Endodermal cell (in vitro differentiated cells): ENCODE data around the gene NPM3. TPM values are rescaled to one million over a fixed set of nuclear protein-coding genes. Genes with fewer than 3 reads are reported as not detected.
A peak's percentile ranks its signal among the peaks of the same experiment; 100 is the strongest.

Source experiments
- DNase-seq: peaks from one replicate; pipeline ENCODE4 v3.0.0-alpha.2; 2017
- H3K27ac ChIP-seq: 2 replicates; pipeline ENCODE4 v1.5.1; 2013; ENCODE audit warnings: mild to moderate bottlenecking, low read depth, low read length, moderate library complexity
- H3K27me3 ChIP-seq: 2 replicates; pipeline ENCODE4 v1.6.1; 2013; ENCODE audit warnings: mild to moderate bottlenecking, low read length, moderate library complexity; ENCODE audit not compliant: insufficient read depth, control insufficient read depth, poor library complexity, severe bottlenecking
- H3K36me3 ChIP-seq: 2 replicates; pipeline ENCODE4 v1.7.0; 2013; ENCODE audit warnings: mild to moderate bottlenecking, low read length, moderate library complexity; ENCODE audit not compliant: control insufficient read depth, insufficient read depth
- H3K4me1 ChIP-seq: one replicate; pipeline ENCODE4 v1.7.0; 2013; ENCODE audit warnings: low read length; ENCODE audit not compliant: control insufficient read depth, insufficient read depth
- H3K4me3 ChIP-seq: 2 replicates; pipeline ENCODE4 v1.5.1; 2013; ENCODE audit warnings: mild to moderate bottlenecking, low read length, moderate library complexity
- H3K9ac ChIP-seq: 2 replicates; pipeline ENCODE4 v1.6.1; 2013; ENCODE audit warnings: mild to moderate bottlenecking, low read length, moderate library complexity; ENCODE audit not compliant: poor library complexity, severe bottlenecking; ENCODE audit errors: extremely low read depth
- H3K9me3 ChIP-seq: 2 replicates; pipeline ENCODE4 v1.6.1; 2013; ENCODE audit warnings: mild to moderate bottlenecking, low read length, moderate library complexity; ENCODE audit not compliant: control insufficient read depth
- H3K27ac Mint-ChIP-seq: 2 replicates; pipeline ENCODE4 v1.8.0; 2020; ENCODE audit warnings: mixed read lengths
- H3K27me3 Mint-ChIP-seq: 2 replicates; pipeline ENCODE4 v1.8.0; 2021; ENCODE audit warnings: mild to moderate bottlenecking, mixed read lengths; ENCODE audit not compliant: insufficient read depth
- H3K36me3 Mint-ChIP-seq: 2 replicates; pipeline ENCODE4 v1.8.0; 2020; ENCODE audit warnings: low read depth, mixed read lengths
- H3K4me1 Mint-ChIP-seq: 2 replicates; pipeline ENCODE4 v1.8.0; 2020; ENCODE audit warnings: mixed read lengths
- H3K4me3 Mint-ChIP-seq: 2 replicates; pipeline ENCODE4 v1.8.0; 2020; ENCODE audit warnings: mild to moderate bottlenecking, moderate library complexity, mixed read lengths
- H3K9me3 Mint-ChIP-seq: 2 replicates; pipeline ENCODE4 v1.8.0; 2020; ENCODE audit warnings: mild to moderate bottlenecking, mixed read lengths
- WGBS, 2 experiments: methylation state at CpG; one replicate each; pipeline versions ENCODE4 v1.1.5 to v1.1.7; 2013; ENCODE audit warnings: missing lambda C conversion rate in 2 of 2, mixed read lengths in 1 of 2; ENCODE audit not compliant: insufficient coverage in 1 of 2, insufficient read length in 1 of 2; 5-methylcytosine and 5-hydroxymethylcytosine counted together
- total RNA-seq, 2 donors: library from RNA; stranded (reverse); fragmentation: NEBNext Ultra II Directional in 1 of 2; extraction: Animal tissue kit (Norgen Biotek cat#: 25700) in 1 of 2; gene quantifications; 2 replicates in 1 of 2; 3 replicates in 1 of 2; pipeline ENCODE4 v1.2.1, GENCODE V29; 2021
- TF ChIP-seq, protein P1 (sequence below): fragments of 200-600 bp; sonication (generic); conservative IDR thresholded peaks from 2 replicates; pipeline ENCODE4 v1.5.0; 2021; ENCODE audit warnings: antibody characterized with exemption, mild to moderate bottlenecking

NPM3 gene
- total RNA-seq, 2 donors from 2014 or later: 82.2 to 133 TPM

DNA sequence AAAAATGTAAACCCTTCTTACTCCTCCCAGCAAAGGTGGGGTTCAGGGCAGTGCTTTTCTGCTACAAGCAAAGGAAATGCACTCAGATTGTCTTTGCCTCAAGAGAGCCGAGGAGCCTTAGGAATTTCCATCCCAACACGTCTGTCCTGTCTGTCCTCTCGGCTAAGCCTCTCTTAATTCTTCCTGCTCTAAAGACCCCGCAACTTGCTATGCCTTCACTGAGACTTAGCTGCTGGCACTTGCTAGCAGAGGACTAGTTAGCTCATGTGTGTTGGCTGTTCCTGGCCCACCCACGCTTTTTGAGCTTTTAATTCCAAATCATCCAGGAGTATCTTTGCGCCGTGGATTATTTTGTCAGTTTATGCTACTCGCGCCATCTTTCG lies 481 bp upstream of the NPM3 start:
- H3K36me3 Mint-ChIP-seq: peaks cover 33% of the 10 kb centered on the region
- H3K4me1 ChIP-seq: peaks cover 8% of the 10 kb centered on the region
- H3K9me3 Mint-ChIP-seq: no peaks in the 10 kb centered on the region
- WGBS, 2 experiments: 72 to 77% methylated on average over 10 of the region's 10 CpGs
- TF ChIP-seq, protein P1, sequence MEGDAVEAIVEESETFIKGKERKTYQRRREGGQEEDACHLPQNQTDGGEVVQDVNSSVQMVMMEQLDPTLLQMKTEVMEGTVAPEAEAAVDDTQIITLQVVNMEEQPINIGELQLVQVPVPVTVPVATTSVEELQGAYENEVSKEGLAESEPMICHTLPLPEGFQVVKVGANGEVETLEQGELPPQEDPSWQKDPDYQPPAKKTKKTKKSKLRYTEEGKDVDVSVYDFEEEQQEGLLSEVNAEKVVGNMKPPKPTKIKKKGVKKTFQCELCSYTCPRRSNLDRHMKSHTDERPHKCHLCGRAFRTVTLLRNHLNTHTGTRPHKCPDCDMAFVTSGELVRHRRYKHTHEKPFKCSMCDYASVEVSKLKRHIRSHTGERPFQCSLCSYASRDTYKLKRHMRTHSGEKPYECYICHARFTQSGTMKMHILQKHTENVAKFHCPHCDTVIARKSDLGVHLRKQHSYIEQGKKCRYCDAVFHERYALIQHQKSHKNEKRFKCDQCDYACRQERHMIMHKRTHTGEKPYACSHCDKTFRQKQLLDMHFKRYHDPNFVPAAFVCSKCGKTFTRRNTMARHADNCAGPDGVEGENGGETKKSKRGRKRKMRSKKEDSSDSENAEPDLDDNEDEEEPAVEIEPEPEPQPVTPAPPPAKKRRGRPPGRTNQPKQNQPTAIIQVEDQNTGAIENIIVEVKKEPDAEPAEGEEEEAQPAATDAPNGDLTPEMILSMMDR: no peak
- H3K4me3 ChIP-seq: peak overlapping the region; percentile 90
- H3K27me3 Mint-ChIP-seq: no peaks in the 10 kb centered on the region
- H3K36me3 ChIP-seq: peaks cover 61% of the 10 kb centered on the region
- H3K9me3 ChIP-seq: no peaks in the 10 kb centered on the region
- H3K27me3 ChIP-seq: no peaks in the 10 kb centered on the region
- peak overlapping the region; percentile 97 for H3K27ac Mint-ChIP-seq
- peak overlapping the region; percentile 86 for H3K9ac ChIP-seq
- peak overlapping the region; percentile 6 for H3K27ac ChIP-seq
- H3K4me3 Mint-ChIP-seq: peak overlapping the region; percentile 99
- DNase-seq: peak; percentile 67
- peaks cover 39% of the 10 kb centered on the region for H3K4me1 Mint-ChIP-seq

DNA sequence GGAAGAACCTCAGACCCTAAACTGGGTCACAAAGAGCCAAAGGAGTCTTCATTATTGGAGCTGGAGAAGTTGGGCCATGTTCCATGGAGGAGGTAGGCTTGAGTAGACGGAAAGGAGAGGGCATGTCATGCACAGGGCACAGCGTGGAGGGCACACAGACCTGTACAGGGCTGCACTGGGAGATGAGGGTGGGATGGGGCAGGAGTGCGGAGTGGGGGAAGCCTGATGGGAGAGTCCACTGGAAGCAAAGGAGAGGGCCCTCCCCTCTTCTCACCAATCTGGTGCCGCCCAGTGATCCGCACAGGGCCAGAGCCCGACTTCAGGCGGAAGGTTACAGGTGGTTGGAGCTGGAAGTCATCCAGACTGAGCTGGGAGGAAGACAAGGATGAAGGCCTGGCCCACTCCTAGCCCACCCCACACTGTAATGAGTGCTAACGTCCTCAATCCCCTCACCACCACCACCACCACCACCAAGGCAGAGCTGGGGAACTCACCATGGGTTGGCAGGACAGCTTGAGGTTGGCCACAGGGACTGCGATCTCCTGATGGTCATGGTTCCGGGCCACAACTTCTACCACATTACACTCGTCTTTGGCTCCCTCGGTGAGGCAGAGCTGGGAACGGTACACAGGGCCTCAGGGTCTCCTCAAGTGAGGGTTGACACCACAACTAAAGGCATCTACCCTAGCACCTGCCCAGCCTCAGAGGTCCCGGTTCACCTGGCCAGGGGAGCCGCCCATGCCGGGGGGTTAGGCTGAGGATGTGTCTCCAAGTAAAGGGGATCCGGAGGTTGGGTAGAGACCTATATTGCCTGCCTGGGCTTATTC lies 1.0 kb downstream of the NPM3 start:
- peak; percentile 59 for DNase-seq

DNA sequence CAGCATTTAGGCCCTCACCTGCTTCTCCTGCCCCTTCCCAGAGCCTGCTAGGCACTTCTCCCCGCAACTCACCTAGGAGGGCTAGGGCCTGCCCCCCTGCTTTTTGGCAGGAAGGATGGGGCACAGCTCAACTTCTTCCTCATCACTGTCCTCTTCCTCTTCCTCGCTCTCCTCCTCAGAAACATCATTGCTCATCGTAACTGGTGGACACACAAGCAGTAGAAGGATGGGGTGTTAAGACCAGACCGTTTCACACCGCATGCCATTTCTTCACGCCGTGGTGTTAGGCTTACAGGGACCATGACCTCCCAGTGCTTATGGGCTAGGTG lies 1.6 kb downstream of the NPM3 start:
- Histone ChIP-seq H3K27ac (no peak overlapping the region), H3K9ac (no peak overlapping the region), H3K9me3 (no peaks in the 10 kb centered on the region), H3K27me3 (no peaks in the 10 kb centered on the region), H3K36me3 (peaks cover 47% of the 10 kb centered on the region), H3K4me3 (peak overlapping the region; percentile 90), H3K4me1 (peaks cover 18% of the 10 kb centered on the region)
- TF ChIP-seq, protein P1: no peak
- Mint-ChIP-seq H3K36me3 (peaks cover 17% of the 10 kb centered on the region), H3K27ac (peak overlapping the region; percentile 93), H3K4me1 (peaks cover 53% of the 10 kb centered on the region), H3K27me3 (peaks cover 7% of the 10 kb centered on the region), H3K9me3 (no peaks in the 10 kb centered on the region), H3K4me3 (peak overlapping the region; percentile 99)
- DNase-seq: no peak
- 82 to 94% methylated on average over 5 to 7 of the region's 7 CpGs for WGBS, 2 experiments

More for the DNA sequence above, 1.0 kb downstream of the NPM3 start:
- peaks cover 20% of the 10 kb centered on the region for H3K36me3 Mint-ChIP-seq
- TF ChIP-seq, protein P1: no peak
- no peaks in the 10 kb centered on the region for H3K9me3 Mint-ChIP-seq
- Histone ChIP-seq H3K27me3 (no peaks in the 10 kb centered on the region), H3K9me3 (no peaks in the 10 kb centered on the region), H3K36me3 (peaks cover 52% of the 10 kb centered on the region), H3K4me3 (peak overlapping the region; percentile 90), H3K9ac (peak overlapping the region; percentile 86), H3K27ac (no peak overlapping the region), H3K4me1 (peaks cover 18% of the 10 kb centered on the region)
- WGBS, 2 experiments: 64 to 87% methylated on average over 3 to 17 of the region's 17 CpGs
- H3K4me3 Mint-ChIP-seq: peak overlapping the region; percentile 99
- peaks cover 49% of the 10 kb centered on the region for H3K4me1 Mint-ChIP-seq
- H3K27me3 Mint-ChIP-seq: peaks cover 5% of the 10 kb centered on the region
- peak overlapping the region; percentile 97 for H3K27ac Mint-ChIP-seq
